Psoas muscle (tissue), 8 donors: ENCODE measurements around the gene VSTM4. TPM values are rescaled to one million over a fixed set of nuclear protein-coding genes. Genes with fewer than 3 reads are reported as not detected.

ENCODE experiments used
- ATAC-seq, 4 donors: fragments of 200-7000 bp; cut with Tn5 transposase; one replicate each; pipeline ENCODE4 v1.9.1; 2020; ENCODE audit warnings: moderate library complexity in 3 of 4, mild to moderate bottlenecking in 2 of 4
- DNase-seq, 2 donors: peaks; one replicate each; pipeline ENCODE4 v3.0.0-alpha.2; 2020
- H3K27ac ChIP-seq: fragments of 200-600 bp; one replicate; pipeline ENCODE4 v1.8.0; 2022
- H3K27me3 ChIP-seq, 3 donors: fragments of 200-600 bp in 1 of 3; one replicate each; pipeline versions ENCODE4 v1.6.1 to v1.8.0; 2013 to 2022; ENCODE audit warnings: low read length in 2 of 3, mild to moderate bottlenecking in 2 of 3, moderate library complexity in 1 of 3; ENCODE audit not compliant: insufficient read depth in 3 of 3
- H3K36me3 ChIP-seq, 2 donors: fragments of 200-600 bp in 1 of 2; one replicate each; pipeline versions ENCODE4 v1.6.1 to v1.8.0; 2013 to 2022; ENCODE audit warnings: low read depth in 1 of 2, mild to moderate bottlenecking in 1 of 2, moderate library complexity in 1 of 2; ENCODE audit not compliant: insufficient read depth in 1 of 2
- H3K4me1 ChIP-seq: fragments of 200-600 bp; one replicate; pipeline ENCODE4 v1.8.0; 2022
- H3K4me3 ChIP-seq: fragments of 200-600 bp; one replicate; pipeline ENCODE4 v1.8.0; 2022; ENCODE audit warnings: mild to moderate bottlenecking
- H3K9me3 ChIP-seq: fragments of 200-600 bp; one replicate; pipeline ENCODE4 v1.8.0; 2022
- CTCF ChIP-seq: fragments of 200-600 bp; IDR thresholded peaks from one replicate; pipeline ENCODE4 v1.8.0; 2022; ENCODE audit warnings: antibody characterized with exemption
- WGBS, 3 donors: extraction: QIAGEN DNeasy Blood & Tissue Kit; methylation state at CpG; one replicate each; pipeline versions ENCODE4 v1.1.6 to v1.1.7; 2013; 5-methylcytosine and 5-hydroxymethylcytosine counted together
- intact Hi-C, 2 donors: fragments of 100-400 bp; cut with DNase I; formaldehyde crosslinking; loops; one replicate each; pipeline versions ENCODE4 v1.11.0 to v1.14.2; 2022
- polyA plus RNA-seq, 3 donors: library from polyadenylated mRNA; stranded (reverse); fragments of 200-250 nt; gene quantifications; one replicate each; pipeline ENCODE4 v1.2.3, GENCODE V29; 2013
- total RNA-seq, 4 donors: library from RNA; stranded (reverse); fragmentation: NEBNext Ultra II Directional in 2 of 4; extraction: Animal tissue kit (Norgen Biotek cat#: 25700) in 2 of 4; gene quantifications; one replicate each; pipeline versions ENCODE4 v1.2.1 to v1.2.4, GENCODE V29; 2021 to 2023
- donor health status: healthy with polysubstance abuse.
- donor health status: DM: no; HTN: no; CAD: no; lungs with moderate emphysema.
- donor health status: Bipolar disorder and iron deficiency.
- donor health status: healthy.
- donor health status: DM: yes; HTN: yes; CAD: no.
- donor health status: DM: no; HTN: no; CAD: no.
- donor health status: DM: no; HTN: no; CAD: no.
- donor health status: DM: yes; HTN: yes; CAD: no.

Gene VSTM4
- total and polyA plus RNA-seq, 7 donors = 1.0 to 4.4 (median 1.8) TPM

GRCh38 chr10:49074836-49075682 is 40.3 kb downstream of the VSTM4 start:
- DNase-seq = no peak
- no peaks in the 10 kb centered on the region for H3K36me3 ChIP-seq
- intact Hi-C loops = no loop called here
- H3K27ac ChIP-seq = no peak overlapping the region
- no peaks in the 10 kb centered on the region for H3K27me3 ChIP-seq
- no peaks in the 10 kb centered on the region for H3K4me1 ChIP-seq
- H3K4me3 ChIP-seq = no peak overlapping the region
- ATAC-seq = no peak
- TF ChIP-seq CTCF = no peak
- H3K9me3 ChIP-seq = no peaks in the 10 kb centered on the region
- WGBS, 3 donors = 76 to 83% (median 78%) methylated on average over 5 of the region's 5 CpGs

GRCh38 chr10:49072166-49072885 is 43.0 kb downstream of the VSTM4 start:
- Histone ChIP-seq H3K36me3 (no peaks in the 10 kb centered on the region), H3K9me3 (no peaks in the 10 kb centered on the region), H3K27me3 (no peaks in the 10 kb centered on the region), H3K4me1 (no peaks in the 10 kb centered on the region), H3K4me3 (no peak overlapping the region), H3K27ac (no peak overlapping the region)
- WGBS, 3 donors = 83 to 93% (median 89%) methylated on average over 4 of the region's 4 CpGs
- intact Hi-C loops = no loop called here
- ATAC-seq (no peak), DNase-seq (no peak)
- no peak for TF ChIP-seq CTCF

GRCh38 chr10:49071160-49071761 is 44.1 kb downstream of the VSTM4 start:
- no peak overlapping the region for H3K4me3 ChIP-seq
- ATAC-seq (no peak), DNase-seq (no peak)
- no peak overlapping the region for H3K27ac ChIP-seq
- H3K9me3 ChIP-seq = no peaks in the 10 kb centered on the region
- intact Hi-C loops = no loop called here
- WGBS, 3 donors = 53 to 69% (median 55%) methylated on average over 7 of the region's 7 CpGs
- TF ChIP-seq CTCF = no peak
- no peaks in the 10 kb centered on the region for H3K4me1 ChIP-seq
- H3K36me3 ChIP-seq = no peaks in the 10 kb centered on the region
- no peaks in the 10 kb centered on the region for H3K27me3 ChIP-seq

- TF ChIP-seq CTCF = no peak
- Histone ChIP-seq H3K4me3 (no peak overlapping the region), H3K36me3 (no peaks in the 10 kb centered on the region), H3K9me3 (no peaks in the 10 kb centered on the region), H3K27me3 (no peaks in the 10 kb centered on the region), H3K4me1 (no peaks in the 10 kb centered on the region), H3K27ac (no peak overlapping the region)
- no peak for DNase-seq
- no peak for ATAC-seq
- 87 to 92% (median 89%) methylated on average over 4 of the region's 4 CpGs for WGBS, 3 donors
- intact Hi-C loops = no loop called here
These were observed 44.6 kb downstream of the VSTM4 start for GRCh38 chr10:49070701-49071100.
